Measurements from ENCODE around the gene MIA.

- TF ChIP-seq CTCF (IDR thresholded peaks at IDR 0.05), result no peak
- TF ChIP-seq POLR2AphosphoS5 (IDR thresholded peaks at IDR 0.05), result no peak
These were observed 5.3 kb downstream of the MIA start for GRCh38 chr19:40780582-40780981.

Data from breast epithelium (tissue), 3 donors.